ENCODE results near the gene AGPAT1. TPM values are rescaled to one million over a fixed set of nuclear protein-coding genes. Genes with fewer than 3 reads are reported as not detected.

AGPAT1 gene
- polyA plus RNA-seq, 1 of the 3 experiments (the other 2 are of a cell fraction), result 118 TPM

- DNase-seq, result no peak
- H3F3A ChIP-seq (replicated peaks; ENCODE audit: insufficient read depth), result peaks cover 2% of the 10 kb centered on the region
- no peaks in the 10 kb centered on the region for H3K9me3 ChIP-seq
- H3K4me1 ChIP-seq (ENCODE audit: control insufficient read depth in 1 of 2, insufficient read depth in 2 of 2, low read depth in 1 of 2, low read length in 1 of 2), result no peaks in the 10 kb centered on the region
- CTCF ChIA-PET, result interaction anchor here (1.2 to 2.0 kb wide), 3 partner anchors 9 to 45 kb away, joined by 3 to 7 read pairs (median 7); partner anchors contain the start of gene AGPAT1
- H3K27me3 ChIP-seq (ENCODE audit: insufficient read depth), result no peaks in the 10 kb centered on the region
- no peaks in the 10 kb centered on the region for H3K79me2 ChIP-seq (ENCODE audit: insufficient read depth)
- H2AFZ ChIP-seq (ENCODE audit: low read depth), result no peak overlapping the region
- H3K9me2 ChIP-seq, result no peaks in the 10 kb centered on the region
- no peaks in the 10 kb centered on the region for H4K20me1 ChIP-seq (ENCODE audit: insufficient read depth)
- peaks cover 12 to 17% of the 10 kb centered on the region in 2 experiments for H3K36me3 ChIP-seq (replicated peaks in 1 of 2; ENCODE audit: control insufficient read depth in 1 of 2, insufficient read depth in 2 of 2, low read length in 1 of 2)
- no peak overlapping the region for H3K4me2 ChIP-seq
- 100% methylated on average over 1 of the region's 7 CpGs for WGBS (ENCODE audit: low lambda C conversion rate)
- H3K4me3 ChIP-seq (ENCODE audit: low read depth in 2 of 2, low read length in 1 of 2), result no peak overlapping the region
- POLR2A ChIA-PET, result no interaction called here
- TF ChIP-seq TEAD4 (IDR thresholded peaks at IDR 0.05; ENCODE audit: borderline replicate concordance, insufficient read depth) (no peak), EZH2phosphoT487 (IDR thresholded peaks at IDR 0.05; ENCODE audit: borderline replicate concordance, low read depth) (no peak), CTCF (IDR thresholded peaks at IDR 0.05) (no peak), MEF2A (IDR thresholded peaks at IDR 0.05; ENCODE audit: borderline replicate concordance, low read depth) (no peak), TAF1 (IDR thresholded peaks at IDR 0.05; ENCODE audit: borderline replicate concordance, low read depth, low read length) (no peak), JUND (IDR thresholded peaks at IDR 0.05) (no peak), FOSL2 (IDR thresholded peaks at IDR 0.05; ENCODE audit: borderline replicate concordance, low read depth) (no peak), RAD21 (IDR thresholded peaks at IDR 0.05; ENCODE audit: low read length) (no peak), POLR2AphosphoS5 (IDR thresholded peaks at IDR 0.05; ENCODE audit: low read depth, low read length) (no peak), YY1 (IDR thresholded peaks at IDR 0.05; ENCODE audit: low read depth) (no peak), TCF12 (IDR thresholded peaks at IDR 0.05) (no peak), FOXJ3 (CRISPR knock-in tag; IDR thresholded peaks at IDR 0.05) (no peak), MXI1 (IDR thresholded peaks at IDR 0.05; ENCODE audit: low read depth, low read length) (no peak), GATA2 (CRISPR knock-in tag; IDR thresholded peaks at IDR 0.05) (no peak), IRF3 (IDR thresholded peaks at IDR 0.05; ENCODE audit: low read depth, low read length) (no peak), RCOR1 (IDR thresholded peaks at IDR 0.05; ENCODE audit: low read length) (no peak)
- TF ChIP-seq, protein P1, sequence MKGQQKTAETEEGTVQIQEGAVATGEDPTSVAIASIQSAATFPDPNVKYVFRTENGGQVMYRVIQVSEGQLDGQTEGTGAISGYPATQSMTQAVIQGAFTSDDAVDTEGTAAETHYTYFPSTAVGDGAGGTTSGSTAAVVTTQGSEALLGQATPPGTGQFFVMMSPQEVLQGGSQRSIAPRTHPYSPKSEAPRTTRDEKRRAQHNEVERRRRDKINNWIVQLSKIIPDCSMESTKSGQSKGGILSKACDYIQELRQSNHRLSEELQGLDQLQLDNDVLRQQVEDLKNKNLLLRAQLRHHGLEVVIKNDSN (IDR thresholded peaks at IDR 0.05; ENCODE audit: borderline replicate concordance, low read depth), result no peak
- TF ChIP-seq, protein P2, sequence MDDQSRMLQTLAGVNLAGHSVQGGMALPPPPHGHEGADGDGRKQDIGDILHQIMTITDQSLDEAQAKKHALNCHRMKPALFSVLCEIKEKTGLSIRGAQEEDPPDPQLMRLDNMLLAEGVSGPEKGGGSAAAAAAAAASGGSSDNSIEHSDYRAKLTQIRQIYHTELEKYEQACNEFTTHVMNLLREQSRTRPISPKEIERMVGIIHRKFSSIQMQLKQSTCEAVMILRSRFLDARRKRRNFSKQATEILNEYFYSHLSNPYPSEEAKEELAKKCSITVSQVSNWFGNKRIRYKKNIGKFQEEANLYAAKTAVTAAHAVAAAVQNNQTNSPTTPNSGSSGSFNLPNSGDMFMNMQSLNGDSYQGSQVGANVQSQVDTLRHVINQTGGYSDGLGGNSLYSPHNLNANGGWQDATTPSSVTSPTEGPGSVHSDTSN (IDR thresholded peaks at IDR 0.05), result no peak
- TF ChIP-seq, protein P3, sequence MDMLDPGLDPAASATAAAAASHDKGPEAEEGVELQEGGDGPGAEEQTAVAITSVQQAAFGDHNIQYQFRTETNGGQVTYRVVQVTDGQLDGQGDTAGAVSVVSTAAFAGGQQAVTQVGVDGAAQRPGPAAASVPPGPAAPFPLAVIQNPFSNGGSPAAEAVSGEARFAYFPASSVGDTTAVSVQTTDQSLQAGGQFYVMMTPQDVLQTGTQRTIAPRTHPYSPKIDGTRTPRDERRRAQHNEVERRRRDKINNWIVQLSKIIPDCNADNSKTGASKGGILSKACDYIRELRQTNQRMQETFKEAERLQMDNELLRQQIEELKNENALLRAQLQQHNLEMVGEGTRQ (IDR thresholded peaks at IDR 0.05; ENCODE audit: borderline replicate concordance, low read depth, low read length), result no peak
- no peak overlapping the region for H3K27ac ChIP-seq (ENCODE audit: low read depth in 2 of 2, low read length in 1 of 2)
- no peak overlapping the region for H3K9ac ChIP-seq
Measured at GRCh38 chr6:32163559-32164258, 12.2 kb downstream of the AGPAT1 start.

All from SK-N-SH (cell line).